K562 (cell line): ENCODE results near the gene CALM3. TPM values are rescaled to one million over a fixed set of nuclear protein-coding genes. Genes with fewer than 3 reads are reported as not detected.

Experiments
- CTBP1 ChIP-seq: fragments of 450-650 bp; IDR thresholded peaks from 2 replicates; pipeline ENCODE4 v1.6.1; 2016; ENCODE audit warnings: borderline replicate concordance
- GTF2F1 ChIP-seq: IDR thresholded peaks from 2 replicates; pipeline ENCODE4 v1.6.1; 2011; ENCODE audit warnings: low read depth, low read length, improper control_type of control experiment
- HSF4 ChIP-seq: fragments of 250-450 bp; sonication (Bioruptor Pico); IDR thresholded peaks from 2 replicates; pipeline ENCODE4 v2.1.2; 2022; ENCODE audit warnings: mild to moderate bottlenecking, moderate library complexity, borderline replicate concordance
- NFIX ChIP-seq: fragments of 250-450 bp; sonication (Bioruptor Pico); IDR thresholded peaks from 2 replicates; pipeline ENCODE4 v1.4.0; 2020; ENCODE audit warnings: low read depth, mild to moderate bottlenecking, moderate library complexity
- NR2C2 ChIP-seq, 2 experiments: fragments of 200-800 bp in 1 of 2; sonication (Bioruptor generic) in 1 of 2; sonication (generic) in 1 of 2; formaldehyde crosslinking in 1 of 2; IDR thresholded peaks; 2 replicates each; pipeline versions ENCODE4 v1.6.1 to v1.8.0; 2016 to 2022; ENCODE audit warnings: mild to moderate bottlenecking in 1 of 2, missing compliant biosample characterization in 1 of 2, missing genetic modification characterization in 1 of 2, missing genetic modification reagents in 1 of 2
- RUNX1 ChIP-seq: sonication (generic); IDR thresholded peaks from 2 replicates; pipeline ENCODE4 v1.6.1; 2016; ENCODE audit warnings: antibody characterized with exemption, low read depth
- SNRNP70 ChIP-seq: fragments of 200-400 bp; formaldehyde crosslinking; optimal IDR thresholded peaks from 2 replicates; pipeline ENCODE3; 2017; ENCODE audit warnings: low read depth, low read length
- ZBTB8A ChIP-seq: fragments of 450-650 bp; IDR thresholded peaks from 2 replicates; pipeline ENCODE4 v1.6.1; 2018; ENCODE audit warnings: mild to moderate bottlenecking, moderate library complexity; ENCODE audit not compliant: partially characterized antibody
- polyA plus RNA-seq, 8 experiments: library from polyadenylated mRNA; depleted of rRNA in 4 of 8; stranded (reverse) in 5 of 8; unstranded in 3 of 8; fragments of >200 nt; fragmentation: Nextera tagmentation in 2 of 8; fragmentation: Illumina TruSeq in 1 of 8; extraction: Ambion mirVana in 2 of 8; extraction: Trizol in 1 of 8; gene quantifications; 2 replicates each; pipeline versions ENCODE4 v1.2.1 to v1.2.3, GENCODE V29; 2011 to 2014; ENCODE audit warnings: inconsistent platforms in 1 of 8, missing spikeins in 1 of 8
- total RNA-seq, 7 experiments: library from RNA; depleted of rRNA in 6 of 7; stranded (reverse); fragments of >200 nt in 6 of 7; fragmentation: Illumina TruSeq in 2 of 7; extraction: Trizol in 2 of 7; gene quantifications; 2 replicates each; pipeline versions ENCODE4 v1.2.1 to v1.2.3, GENCODE V29; 2011 to 2021; ENCODE audit warnings: low replicate concordance in 1 of 7
- TF ChIP-seq, protein P1 (sequence below), 2 experiments: fragments of 450-650 bp; IDR thresholded peaks; 2 replicates each; pipeline ENCODE4 v1.6.1; 2016; ENCODE audit warnings: mild to moderate bottlenecking in 2 of 2, borderline replicate concordance in 1 of 2, low read depth in 1 of 2, moderate library complexity in 1 of 2
- TF ChIP-seq, protein P2 (sequence below): sonication (generic); formaldehyde crosslinking; IDR thresholded peaks from 2 replicates; pipeline ENCODE4 v1.8.1; 2023; ENCODE audit warnings: mild to moderate bottlenecking, missing genetic modification reagents
- TF ChIP-seq, protein P3 (sequence below): fragments of 450-650 bp; IDR thresholded peaks from 2 replicates; pipeline ENCODE4 v1.6.1; 2016
- TF ChIP-seq, protein P4 (sequence below): conservative IDR thresholded peaks from 2 replicates; pipeline ENCODE4 v1.6.1; 2011; ENCODE audit warnings: low read depth, mild to moderate bottlenecking, low read length; ENCODE audit not compliant: control insufficient read depth

CALM3 gene
- total and polyA plus RNA-seq, 9 of the 15 experiments (the other 6 are each of a cell fraction or from before 2014, with no cell fraction given): 34.6 to 350 (median 156) TPM

DNA sequence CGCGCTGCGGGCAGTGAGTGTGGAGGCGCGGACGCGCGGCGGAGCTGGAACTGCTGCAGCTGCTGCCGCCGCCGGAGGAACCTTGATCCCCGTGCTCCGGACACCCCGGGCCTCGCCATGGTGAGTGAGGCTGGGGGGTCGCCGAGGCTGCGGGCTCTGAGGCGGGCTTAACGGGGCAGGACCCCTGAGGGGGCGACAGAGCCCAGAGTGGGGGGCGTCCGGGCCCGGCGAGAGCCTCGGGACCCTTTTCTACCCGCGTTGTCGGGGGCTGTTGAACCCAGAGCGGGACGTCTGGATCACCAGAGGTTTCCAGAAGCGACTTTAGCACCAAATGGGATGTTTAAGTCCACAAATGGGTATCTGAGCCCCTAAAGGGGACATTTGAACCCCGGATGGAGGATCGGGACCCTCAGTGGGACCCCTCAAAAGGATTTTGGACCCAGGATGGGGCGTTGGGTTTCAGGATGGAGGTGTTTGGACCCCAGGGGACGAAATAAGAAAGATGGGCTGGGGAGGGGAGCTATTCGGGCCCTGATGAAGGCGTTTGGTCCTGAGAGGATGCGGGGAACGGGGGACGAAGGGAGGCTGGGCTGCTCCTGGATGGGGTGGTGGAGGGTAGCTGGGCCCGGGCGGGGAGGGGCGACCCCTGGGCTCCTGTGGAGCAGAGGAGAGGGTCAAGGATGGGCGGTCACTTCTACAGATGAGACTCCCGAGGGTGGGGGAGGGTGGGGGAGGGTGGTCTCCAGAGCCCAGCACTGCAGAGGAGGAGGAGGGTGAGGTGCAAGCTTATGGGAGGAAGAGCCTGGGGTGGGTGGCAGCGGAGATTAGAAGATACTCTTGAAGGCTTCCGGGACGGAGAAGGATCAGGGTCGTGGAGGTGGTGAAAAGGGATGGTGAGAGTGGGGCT is at the start of gene CALM3 (continued):
- TF ChIP-seq RUNX1 (no peak), NR2C2 (CRISPR knock-in tag; IDR thresholded peaks at IDR 0.05) (no peak), NR2C2 (tag; IDR thresholded peaks at IDR 0.05) (no peak), GTF2F1 (no peak), ZBTB8A (no peak), SNRNP70 (no peak), NFIX (CRISPR knock-in tag) (no peak), HSF4 (CRISPR knock-in tag) (no peak), CTBP1 (no peak)
- TF ChIP-seq, protein P1, sequence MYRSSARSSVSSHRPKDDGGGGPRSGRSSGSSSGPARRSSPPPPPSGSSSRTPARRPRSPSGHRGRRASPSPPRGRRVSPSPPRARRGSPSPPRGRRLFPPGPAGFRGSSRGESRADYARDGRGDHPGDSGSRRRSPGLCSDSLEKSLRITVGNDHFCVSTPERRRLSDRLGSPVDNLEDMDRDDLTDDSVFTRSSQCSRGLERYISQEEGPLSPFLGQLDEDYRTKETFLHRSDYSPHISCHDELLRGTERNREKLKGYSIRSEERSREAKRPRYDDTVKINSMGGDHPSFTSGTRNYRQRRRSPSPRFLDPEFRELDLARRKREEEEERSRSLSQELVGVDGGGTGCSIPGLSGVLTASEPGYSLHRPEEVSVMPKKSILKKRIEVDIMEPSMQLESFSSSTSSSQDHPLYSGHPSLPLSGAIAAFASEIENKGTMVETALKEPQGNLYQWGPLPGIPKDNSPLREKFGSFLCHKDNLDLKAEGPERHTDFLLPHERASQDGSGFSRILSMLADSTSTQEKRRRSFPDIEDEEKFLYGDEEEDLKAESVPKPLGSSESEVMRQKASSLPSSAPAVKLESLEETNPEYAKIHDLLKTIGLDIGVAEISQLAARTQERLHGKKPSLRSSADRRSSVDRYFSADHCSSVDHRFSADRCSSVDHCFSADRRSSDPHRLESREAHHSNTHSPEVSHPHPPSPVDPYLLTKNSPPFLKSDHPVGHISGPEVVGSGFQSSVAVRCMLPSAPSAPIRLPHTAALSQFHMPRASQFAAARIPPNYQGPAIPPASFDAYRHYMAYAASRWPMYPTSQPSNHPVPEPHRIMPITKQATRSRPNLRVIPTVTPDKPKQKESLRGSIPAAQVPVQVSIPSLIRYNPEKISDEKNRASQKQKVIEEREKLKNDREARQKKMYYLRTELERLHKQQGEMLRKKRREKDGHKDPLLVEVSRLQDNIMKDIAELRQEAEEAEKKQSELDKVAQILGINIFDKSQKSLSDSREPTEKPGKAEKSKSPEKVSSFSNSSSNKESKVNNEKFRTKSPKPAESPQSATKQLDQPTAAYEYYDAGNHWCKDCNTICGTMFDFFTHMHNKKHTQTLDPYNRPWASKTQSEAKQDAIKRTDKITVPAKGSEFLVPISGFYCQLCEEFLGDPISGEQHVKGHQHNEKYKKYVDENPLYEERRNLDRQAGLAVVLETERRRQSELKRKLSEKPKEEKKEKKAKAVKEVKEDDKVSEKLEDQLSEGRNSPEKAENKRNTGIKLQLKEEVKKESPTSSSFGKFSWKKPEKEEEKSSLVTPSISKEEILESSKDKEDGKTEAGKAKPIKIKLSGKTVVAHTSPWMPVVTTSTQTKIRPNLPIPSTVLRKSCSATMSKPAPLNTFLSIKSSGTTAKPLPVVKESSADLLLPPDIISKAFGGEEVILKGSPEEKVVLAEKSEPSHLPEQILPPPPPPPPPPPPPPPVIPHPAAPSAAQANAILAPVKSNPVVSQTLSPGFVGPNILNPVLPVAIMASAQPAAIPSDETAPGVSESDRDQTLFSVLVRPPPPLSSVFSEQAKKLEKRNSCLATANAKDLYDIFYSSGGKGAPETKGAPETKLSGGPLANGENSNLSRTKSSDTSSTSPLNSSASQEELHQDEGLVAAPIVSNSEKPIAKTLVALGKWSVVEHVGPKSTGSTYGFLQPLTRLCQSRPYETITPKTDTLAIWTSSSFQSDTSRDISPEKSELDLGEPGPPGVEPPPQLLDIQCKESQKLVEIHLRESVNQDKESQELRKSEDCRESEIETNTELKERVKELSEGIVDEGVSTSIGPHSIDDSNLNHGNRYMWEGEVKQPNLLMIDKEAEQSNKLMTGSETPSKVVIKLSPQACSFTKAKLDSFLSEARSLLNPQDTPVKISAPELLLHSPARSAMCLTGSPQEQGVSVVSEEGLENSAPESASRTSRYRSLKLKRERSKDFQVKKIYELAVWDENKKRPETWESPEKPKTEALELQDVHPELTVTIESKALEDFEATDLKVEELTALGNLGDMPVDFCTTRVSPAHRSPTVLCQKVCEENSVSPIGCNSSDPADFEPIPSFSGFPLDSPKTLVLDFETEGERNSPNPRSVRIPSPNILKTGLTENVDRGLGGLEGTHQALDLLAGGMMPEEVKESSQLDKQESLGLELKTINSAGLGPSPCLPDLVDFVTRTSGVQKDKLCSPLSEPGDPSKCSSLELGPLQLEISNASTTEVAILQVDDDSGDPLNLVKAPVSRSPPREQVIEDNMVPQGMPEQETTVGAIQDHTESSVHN (IDR thresholded peaks at IDR 0.05; ENCODE audit: borderline replicate concordance in 1 of 2, low read depth in 1 of 2): no peak
- TF ChIP-seq, protein P2, sequence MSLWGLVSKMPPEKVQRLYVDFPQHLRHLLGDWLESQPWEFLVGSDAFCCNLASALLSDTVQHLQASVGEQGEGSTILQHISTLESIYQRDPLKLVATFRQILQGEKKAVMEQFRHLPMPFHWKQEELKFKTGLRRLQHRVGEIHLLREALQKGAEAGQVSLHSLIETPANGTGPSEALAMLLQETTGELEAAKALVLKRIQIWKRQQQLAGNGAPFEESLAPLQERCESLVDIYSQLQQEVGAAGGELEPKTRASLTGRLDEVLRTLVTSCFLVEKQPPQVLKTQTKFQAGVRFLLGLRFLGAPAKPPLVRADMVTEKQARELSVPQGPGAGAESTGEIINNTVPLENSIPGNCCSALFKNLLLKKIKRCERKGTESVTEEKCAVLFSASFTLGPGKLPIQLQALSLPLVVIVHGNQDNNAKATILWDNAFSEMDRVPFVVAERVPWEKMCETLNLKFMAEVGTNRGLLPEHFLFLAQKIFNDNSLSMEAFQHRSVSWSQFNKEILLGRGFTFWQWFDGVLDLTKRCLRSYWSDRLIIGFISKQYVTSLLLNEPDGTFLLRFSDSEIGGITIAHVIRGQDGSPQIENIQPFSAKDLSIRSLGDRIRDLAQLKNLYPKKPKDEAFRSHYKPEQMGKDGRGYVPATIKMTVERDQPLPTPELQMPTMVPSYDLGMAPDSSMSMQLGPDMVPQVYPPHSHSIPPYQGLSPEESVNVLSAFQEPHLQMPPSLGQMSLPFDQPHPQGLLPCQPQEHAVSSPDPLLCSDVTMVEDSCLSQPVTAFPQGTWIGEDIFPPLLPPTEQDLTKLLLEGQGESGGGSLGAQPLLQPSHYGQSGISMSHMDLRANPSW (CRISPR knock-in tag): no peak
- TF ChIP-seq, protein P3, sequence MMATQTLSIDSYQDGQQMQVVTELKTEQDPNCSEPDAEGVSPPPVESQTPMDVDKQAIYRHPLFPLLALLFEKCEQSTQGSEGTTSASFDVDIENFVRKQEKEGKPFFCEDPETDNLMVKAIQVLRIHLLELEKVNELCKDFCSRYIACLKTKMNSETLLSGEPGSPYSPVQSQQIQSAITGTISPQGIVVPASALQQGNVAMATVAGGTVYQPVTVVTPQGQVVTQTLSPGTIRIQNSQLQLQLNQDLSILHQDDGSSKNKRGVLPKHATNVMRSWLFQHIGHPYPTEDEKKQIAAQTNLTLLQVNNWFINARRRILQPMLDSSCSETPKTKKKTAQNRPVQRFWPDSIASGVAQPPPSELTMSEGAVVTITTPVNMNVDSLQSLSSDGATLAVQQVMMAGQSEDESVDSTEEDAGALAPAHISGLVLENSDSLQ: no peak
- TF ChIP-seq, protein P4, sequence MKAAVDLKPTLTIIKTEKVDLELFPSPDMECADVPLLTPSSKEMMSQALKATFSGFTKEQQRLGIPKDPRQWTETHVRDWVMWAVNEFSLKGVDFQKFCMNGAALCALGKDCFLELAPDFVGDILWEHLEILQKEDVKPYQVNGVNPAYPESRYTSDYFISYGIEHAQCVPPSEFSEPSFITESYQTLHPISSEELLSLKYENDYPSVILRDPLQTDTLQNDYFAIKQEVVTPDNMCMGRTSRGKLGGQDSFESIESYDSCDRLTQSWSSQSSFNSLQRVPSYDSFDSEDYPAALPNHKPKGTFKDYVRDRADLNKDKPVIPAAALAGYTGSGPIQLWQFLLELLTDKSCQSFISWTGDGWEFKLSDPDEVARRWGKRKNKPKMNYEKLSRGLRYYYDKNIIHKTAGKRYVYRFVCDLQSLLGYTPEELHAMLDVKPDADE: 0 out of 2 replicates have a peak, but pooled peaks have one; percentile 41
